HCT116 (cell line): ENCODE measurements around the gene ABL2. TPM values are rescaled to one million over a fixed set of nuclear protein-coding genes. Genes with fewer than 3 reads are reported as not detected.
"Not testable (repeated sequence)": the region's sequence is repeated elsewhere in the genome, so short reads cannot be mapped to it uniquely, and the experiment has no call there.

Source experiments
- ATAC-seq: fragments of 200-7000 bp; cut with Tn5 transposase; 2 replicates; pipeline ENCODE4 v1.9.1; 2020; ENCODE audit warnings: mild to moderate bottlenecking, moderate library complexity
- BruUV-seq: library from RNA; stranded (reverse); fragments of 400-500 nt; replicated peaks from 2 replicates; lab custom pipeline; 2021; lab: Mats Ljungman, UMichigan
- CTCF ChIA-PET: fragments of 300-600 bp; sonication (Branson Sonifier 250); formaldehyde crosslinking; loops from one replicate; lab custom pipeline; 2021; ENCODE audit warnings: antibody characterized with exemption; lab: Charles Lee
- POLR2A ChIA-PET: fragments of 300-600, 350-600 bp; sonication (Branson Sonifier 250); formaldehyde crosslinking; loops from one replicate; lab custom pipeline; 2021; ENCODE audit warnings: antibody characterized with exemption; lab: Charles Lee
- RAD21 ChIA-PET, 2 experiments: fragments of 300-600 bp; sonication (Branson Sonifier 250); formaldehyde crosslinking; loops; one replicate each; lab custom pipeline; 2023; ENCODE audit warnings: low total read pairs in 2 of 2; ENCODE audit not compliant: uncharacterized antibody in 2 of 2, unreplicated experiment in 2 of 2, low non-redundant PET in 1 of 2; lab: Charles Lee
- DNase-seq: peaks from one replicate; pipeline ENCODE4 v3.0.0-alpha.2; 2010; ENCODE audit warnings: low read depth, low spot score
- H2AFZ ChIP-seq: fragments of 200-600 bp; shearing (Covaris generic), sonication (generic); 2 replicates; pipeline ENCODE4 v1.6.1; 2017; ENCODE audit warnings: low read depth, mixed run types, mixed read lengths, antibody characterized with exemption, low read length; ENCODE audit not compliant: poor library complexity, severe bottlenecking
- H3K27ac ChIP-seq: 2 replicates; pipeline ENCODE4 v1.5.1; 2012; ENCODE audit warnings: low read depth, low read length
- H3K27me3 ChIP-seq: fragments of 200-600 bp; sonication (generic); 2 replicates; pipeline ENCODE4 v1.6.1; 2016; ENCODE audit warnings: mixed run types, low read length, mixed read lengths; ENCODE audit not compliant: insufficient read depth
- H3K36me3 ChIP-seq, 2 experiments: fragments of 200-500 bp in 1 of 2; fragments of 200-600 bp in 1 of 2; sonication (Bioruptor generic) in 1 of 2; sonication (generic) in 1 of 2; 2 replicates each; pipeline versions ENCODE4 v1.5.1 to v1.6.1; 2014 to 2016; ENCODE audit warnings: low read length in 2 of 2, inconsistent platforms in 1 of 2, mixed read lengths in 1 of 2, mixed run types in 1 of 2; ENCODE audit not compliant: insufficient read depth in 2 of 2, control insufficient read depth in 1 of 2
- H3K4me1 ChIP-seq, 2 experiments: fragments of 200-600 bp in 1 of 2; sonication (generic) in 1 of 2; 2 replicates each; pipeline versions ENCODE4 v1.5.1 to v1.6.1; 2012 to 2017; ENCODE audit warnings: low read length in 2 of 2, inconsistent platforms in 1 of 2, mild to moderate bottlenecking in 1 of 2, mixed read lengths in 1 of 2, mixed run types in 1 of 2, moderate library complexity in 1 of 2; ENCODE audit not compliant: insufficient read depth in 2 of 2, control insufficient read depth in 1 of 2
- H3K4me2 ChIP-seq: fragments of 200-600 bp; sonication (generic); 2 replicates; pipeline ENCODE4 v1.6.1; 2017; ENCODE audit warnings: mixed run types, low read length, mixed read lengths
- H3K4me3 ChIP-seq, 2 experiments: fragments of 200-600 bp in 1 of 2; sonication (generic) in 1 of 2; replicated peaks in 1 of 2; 2 replicates each; pipeline ENCODE4 v1.5.1; 2011 to 2016; ENCODE audit warnings: low read length in 2 of 2, control low read depth in 1 of 2, low read depth in 1 of 2, mild to moderate bottlenecking in 1 of 2, mixed read lengths in 1 of 2, mixed run types in 1 of 2
- H3K79me2 ChIP-seq: fragments of 200-600 bp; sonication (generic); 2 replicates; pipeline ENCODE4 v1.6.1; 2017; ENCODE audit warnings: mild to moderate bottlenecking, mixed run types, low read length, moderate library complexity, mixed read lengths; ENCODE audit not compliant: insufficient read depth
- H3K9ac ChIP-seq: fragments of 200-600 bp; sonication (generic); 2 replicates; pipeline ENCODE4 v1.6.1; 2016; ENCODE audit warnings: low read length, mixed read lengths
- H3K9me2 ChIP-seq: fragments of 200-600 bp; sonication (generic), shearing (Covaris generic); 2 replicates; pipeline ENCODE4 v1.6.1; 2017; ENCODE audit warnings: mixed run types, mild to moderate bottlenecking, moderate library complexity; ENCODE audit not compliant: insufficient read depth
- H3K9me3 ChIP-seq, 2 experiments: fragments of 200-500 bp in 1 of 2; fragments of 200-600 bp in 1 of 2; sonication (Bioruptor generic) in 1 of 2; sonication (generic) in 1 of 2; 2 replicates each; pipeline ENCODE4 v1.6.1; 2014 to 2017; ENCODE audit warnings: low read length in 2 of 2, mixed read lengths in 2 of 2, inconsistent platforms in 1 of 2, low read depth in 1 of 2, mild to moderate bottlenecking in 1 of 2, mixed run types in 1 of 2, moderate library complexity in 1 of 2; ENCODE audit not compliant: control insufficient read depth in 1 of 2, insufficient read depth in 1 of 2
- H4K20me1 ChIP-seq: fragments of 200-600 bp; sonication (generic), shearing (Covaris generic); 2 replicates; pipeline ENCODE4 v1.6.1; 2017; ENCODE audit warnings: mixed run types, mild to moderate bottlenecking, moderate library complexity; ENCODE audit not compliant: insufficient read depth
- FOSL1 ChIP-seq: IDR thresholded peaks from 2 replicates; pipeline ENCODE4 v1.6.1; 2012; ENCODE audit warnings: low read depth
- SP1 ChIP-seq: IDR thresholded peaks from 2 replicates; pipeline ENCODE4 v1.6.1; 2012; ENCODE audit warnings: low read depth
- intact Hi-C: fragments of 100-400 bp; cut with micrococcal nuclease; formaldehyde crosslinking; loops from 2 replicates; pipeline ENCODE4 v1.10.0; 2022
- total RNA-seq: library from RNA; stranded (reverse); gene quantifications from one replicate; pipeline ENCODE4 v1.2.1, GENCODE V29; 2021; ENCODE audit not compliant: unreplicated experiment

The ABL2 gene
- total RNA-seq, 1 experiment from 2014 or later, result 22.9 TPM

GRCh38 chr1:179217943-179218507 lies 11.5 kb downstream of the ABL2 start:
- Histone ChIP-seq H3K36me3 (peaks cover 0 to 6% of the 10 kb centered on the region in 2 experiments; a peak in 1 of 4 replicates), H3K27ac (no peak overlapping the region), H3K4me1 (peaks cover 0 to 5% of the 10 kb centered on the region in 2 experiments; a peak in 1 of 4 replicates), H3K27me3 (no peaks in the 10 kb centered on the region), H3K4me3 (no peak overlapping the region), H3K4me2 (no peak overlapping the region), H4K20me1 (no peaks in the 10 kb centered on the region), H3K9ac (no peak overlapping the region), H3K9me3 (no peaks in the 10 kb centered on the region), H2AFZ (no peak overlapping the region), H3K79me2 (peaks cover 87% of the 10 kb centered on the region), H3K9me2 (no peaks in the 10 kb centered on the region)
- intact Hi-C loops, result no loop called here
- ChIA-PET CTCF (no interaction called here), RAD21 (no interaction called here), POLR2A (no interaction called here)
- TF ChIP-seq FOSL1, result peak; percentile 15; the same call in 1 of the 2 replicates
- no peak for TF ChIP-seq SP1
- DNase-seq (no peak), ATAC-seq (no peak)
- no TSS peak for BruUV-seq

GRCh38 chr1:179213317-179213716 lies 16.2 kb downstream of the ABL2 start:
- H3K4me2 ChIP-seq, ATAC-seq, H3K9me3 ChIP-seq, BruUV-seq, H3K9ac ChIP-seq, RAD21 ChIA-PET, H3K36me3 ChIP-seq, DNase-seq, H2AFZ ChIP-seq, H3K9me2 ChIP-seq, POLR2A ChIA-PET, H3K27me3 ChIP-seq, H3K4me3 ChIP-seq, intact Hi-C loops, H3K27ac ChIP-seq, CTCF ChIA-PET, H4K20me1 ChIP-seq: not testable (repeated sequence)
- Histone ChIP-seq H3K4me1 (peaks cover 0 to 15% of the 10 kb centered on the region in 2 experiments; a peak in 2 of 4 replicates), H3K79me2 (peaks cover 78% of the 10 kb centered on the region)
